ENCODE measurements around the gene ALDH4A1.

Gene ALDH4A1

GRCh38 chr1:18938008-18938706, 35.8 kb upstream of the ALDH4A1 start:
- no peak for DNase-seq (ENCODE audit: low read depth)
- no peak overlapping the region for H3K4me3 ChIP-seq (ENCODE audit: control insufficient read depth, low read depth, low read length)
- no peak for TF ChIP-seq CTCF (conservative IDR thresholded peaks at IDR 0.05; ENCODE audit: control insufficient read depth, insufficient read depth, low read depth, low read length)

DNA sequence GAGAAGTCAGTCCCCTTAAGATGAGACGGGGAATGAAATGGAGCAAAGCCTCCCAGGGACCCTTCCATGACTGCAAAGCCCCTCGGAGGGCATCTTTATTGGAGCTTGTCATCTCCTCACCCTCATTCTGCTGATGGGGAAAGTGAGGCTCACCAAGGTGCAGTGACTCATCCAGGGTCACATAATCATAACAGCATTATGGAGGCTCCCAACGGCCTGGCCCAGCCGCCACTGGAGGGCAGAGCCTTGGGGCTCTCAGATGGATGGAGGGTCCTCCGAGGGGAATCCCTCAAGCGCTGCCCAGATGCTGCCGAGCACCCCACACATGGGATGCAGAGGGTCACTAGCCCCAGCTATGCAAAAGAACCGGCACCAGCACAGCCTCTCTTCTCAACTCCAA, 35.2 kb upstream of the ALDH4A1 start:
- no peak overlapping the region for H3K4me3 ChIP-seq (ENCODE audit: control insufficient read depth, low read depth, low read length)
- TF ChIP-seq CTCF (conservative IDR thresholded peaks at IDR 0.05; ENCODE audit: control insufficient read depth, insufficient read depth, low read depth, low read length) = no peak
- DNase-seq (ENCODE audit: low read depth) = no peak

- no peak for TF ChIP-seq CTCF (conservative IDR thresholded peaks at IDR 0.05; ENCODE audit: control insufficient read depth, insufficient read depth, low read depth, low read length)
- DNase-seq (ENCODE audit: low read depth) = no peak
- no peak overlapping the region for H3K4me3 ChIP-seq (ENCODE audit: control insufficient read depth, low read depth, low read length)
Observed at GRCh38 chr1:18936814-18937481, 34.6 kb upstream of the ALDH4A1 start.

- no peak for TF ChIP-seq CTCF (conservative IDR thresholded peaks at IDR 0.05; ENCODE audit: control insufficient read depth, insufficient read depth, low read depth, low read length)
- DNase-seq (ENCODE audit: low read depth) = no peak
- no peak overlapping the region for H3K4me3 ChIP-seq (ENCODE audit: control insufficient read depth, low read depth, low read length)
Observed at GRCh38 chr1:18936471-18936813, 34.1 kb upstream of the ALDH4A1 start.

- DNase-seq (ENCODE audit: low read depth) = no peak
- H3K4me3 ChIP-seq (ENCODE audit: control insufficient read depth, low read depth, low read length) = no peak overlapping the region
- TF ChIP-seq CTCF (conservative IDR thresholded peaks at IDR 0.05; ENCODE audit: control insufficient read depth, insufficient read depth, low read depth, low read length) = no peak
Observed at GRCh38 chr1:18934205-18935000, 32.0 kb upstream of the ALDH4A1 start.

DNA sequence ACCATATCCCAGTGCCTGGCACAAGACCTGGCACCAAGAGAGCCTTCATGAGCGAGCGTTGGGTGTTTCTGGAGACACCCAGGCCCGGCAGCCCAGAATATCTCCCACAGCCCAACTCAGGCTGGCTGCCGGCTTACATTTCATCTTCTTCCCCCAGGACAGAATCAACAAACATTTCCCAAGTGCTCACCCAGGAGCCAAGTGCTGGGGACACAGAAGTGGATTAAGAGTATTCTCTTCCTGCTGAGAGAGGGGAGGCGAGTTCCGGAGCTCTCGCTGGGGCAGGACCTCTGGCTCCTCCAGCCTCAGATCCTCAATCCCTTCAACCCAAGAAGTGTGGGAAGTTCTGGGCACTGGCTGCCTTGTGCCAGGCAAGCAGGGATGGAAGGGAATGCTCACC, 30.5 kb upstream of the ALDH4A1 start:
- no peak overlapping the region for H3K4me3 ChIP-seq (ENCODE audit: control insufficient read depth, low read depth, low read length)
- no peak for DNase-seq (ENCODE audit: low read depth)
- TF ChIP-seq CTCF (conservative IDR thresholded peaks at IDR 0.05; ENCODE audit: control insufficient read depth, insufficient read depth, low read depth, low read length) = no peak
